ENCODE measurements around the gene PSORS1C1. TPM values are rescaled to one million over a fixed set of nuclear protein-coding genes. Genes with fewer than 3 reads are reported as not detected.
"Not testable (repeated sequence)": the region's sequence is repeated elsewhere in the genome, so short reads cannot be mapped to it uniquely, and the experiment has no call there.

The PSORS1C1 gene
- polyA plus RNA-seq, 1 experiment, result 0.94 TPM

DNA sequence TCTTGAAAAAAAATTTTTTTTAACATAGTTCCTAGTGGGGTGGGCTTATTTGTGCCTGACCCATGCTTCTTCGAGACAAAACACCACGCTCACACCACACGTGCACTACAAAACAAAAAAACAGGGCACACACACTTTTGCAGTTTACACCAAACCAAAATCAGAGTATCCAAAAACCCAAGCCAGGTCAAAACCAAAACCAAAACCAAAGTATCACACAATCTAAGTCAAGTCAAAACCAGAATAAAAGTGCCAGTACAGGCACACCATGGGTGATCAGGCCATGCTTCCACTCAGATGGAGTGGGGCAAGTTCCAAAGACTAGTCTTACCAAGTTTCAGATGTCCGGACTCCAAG is 71.1 kb downstream of the PSORS1C1 start:
- H3K4me3 ChIP-seq (ENCODE audit: low read depth, low read length); CTCF ChIA-PET; H3K27me3 ChIP-seq (ENCODE audit: control insufficient read depth, insufficient read depth, low read length); H3K9me3 ChIP-seq (ENCODE audit: control insufficient read depth, insufficient read depth, low read length); H3K27ac ChIP-seq (ENCODE audit: low read depth, low read length); DNase-seq (ENCODE audit: low read depth, low spot score); POLR2A ChIA-PET: not testable (repeated sequence)

DNA sequence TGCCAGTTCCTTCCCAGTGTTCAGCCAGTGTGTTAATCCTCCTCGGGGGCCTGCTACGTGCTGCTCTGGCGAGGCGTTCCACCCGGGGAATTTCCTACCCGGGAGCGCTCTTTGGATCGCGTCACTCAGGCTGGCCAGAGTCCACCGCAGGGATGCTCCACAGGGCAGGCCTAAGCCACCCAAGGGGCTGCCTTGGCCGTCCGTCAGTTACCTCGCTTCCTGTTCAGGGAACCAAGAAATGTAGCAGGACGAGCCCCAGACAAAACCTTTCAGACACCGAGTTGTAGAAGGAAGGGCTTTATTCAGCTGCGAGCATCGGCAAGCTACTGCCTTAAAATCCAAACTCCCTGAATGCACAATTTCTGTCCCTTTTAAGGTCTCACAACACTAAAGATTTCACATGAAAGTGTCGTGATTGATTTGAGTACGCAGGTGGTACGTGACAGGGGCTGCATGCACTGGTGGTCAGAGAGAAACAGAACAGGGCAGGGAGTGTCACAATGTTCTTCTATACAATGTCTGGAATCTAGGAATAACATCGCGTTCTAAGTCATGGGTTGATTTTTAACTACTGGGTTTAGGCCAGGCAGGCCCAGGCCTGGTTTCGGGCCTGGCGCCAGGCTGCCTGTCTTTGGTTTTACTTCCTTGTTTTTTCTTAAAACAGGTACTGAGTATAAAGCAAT is 71.6 kb downstream of the PSORS1C1 start:
- TF ChIP-seq, protein P1, sequence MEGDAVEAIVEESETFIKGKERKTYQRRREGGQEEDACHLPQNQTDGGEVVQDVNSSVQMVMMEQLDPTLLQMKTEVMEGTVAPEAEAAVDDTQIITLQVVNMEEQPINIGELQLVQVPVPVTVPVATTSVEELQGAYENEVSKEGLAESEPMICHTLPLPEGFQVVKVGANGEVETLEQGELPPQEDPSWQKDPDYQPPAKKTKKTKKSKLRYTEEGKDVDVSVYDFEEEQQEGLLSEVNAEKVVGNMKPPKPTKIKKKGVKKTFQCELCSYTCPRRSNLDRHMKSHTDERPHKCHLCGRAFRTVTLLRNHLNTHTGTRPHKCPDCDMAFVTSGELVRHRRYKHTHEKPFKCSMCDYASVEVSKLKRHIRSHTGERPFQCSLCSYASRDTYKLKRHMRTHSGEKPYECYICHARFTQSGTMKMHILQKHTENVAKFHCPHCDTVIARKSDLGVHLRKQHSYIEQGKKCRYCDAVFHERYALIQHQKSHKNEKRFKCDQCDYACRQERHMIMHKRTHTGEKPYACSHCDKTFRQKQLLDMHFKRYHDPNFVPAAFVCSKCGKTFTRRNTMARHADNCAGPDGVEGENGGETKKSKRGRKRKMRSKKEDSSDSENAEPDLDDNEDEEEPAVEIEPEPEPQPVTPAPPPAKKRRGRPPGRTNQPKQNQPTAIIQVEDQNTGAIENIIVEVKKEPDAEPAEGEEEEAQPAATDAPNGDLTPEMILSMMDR (IDR thresholded peaks at IDR 0.05; ENCODE audit: low read depth, low read length), result no peak
- Histone ChIP-seq H3K4me3 (ENCODE audit: low read depth, low read length) (no peak overlapping the region), H3K9me3 (ENCODE audit: control insufficient read depth, insufficient read depth, low read length) (peaks cover under 1% of the 10 kb centered on the region; the same call in 1 of the 2 replicates), H3K27ac (ENCODE audit: low read depth, low read length) (no peak overlapping the region), H3K27me3 (ENCODE audit: control insufficient read depth, insufficient read depth, low read length) (no peaks in the 10 kb centered on the region)
- CTCF ChIA-PET, result no interaction called here
- DNase-seq (ENCODE audit: low read depth, low spot score), result no peak
- POLR2A ChIA-PET, result no interaction called here

DNA sequence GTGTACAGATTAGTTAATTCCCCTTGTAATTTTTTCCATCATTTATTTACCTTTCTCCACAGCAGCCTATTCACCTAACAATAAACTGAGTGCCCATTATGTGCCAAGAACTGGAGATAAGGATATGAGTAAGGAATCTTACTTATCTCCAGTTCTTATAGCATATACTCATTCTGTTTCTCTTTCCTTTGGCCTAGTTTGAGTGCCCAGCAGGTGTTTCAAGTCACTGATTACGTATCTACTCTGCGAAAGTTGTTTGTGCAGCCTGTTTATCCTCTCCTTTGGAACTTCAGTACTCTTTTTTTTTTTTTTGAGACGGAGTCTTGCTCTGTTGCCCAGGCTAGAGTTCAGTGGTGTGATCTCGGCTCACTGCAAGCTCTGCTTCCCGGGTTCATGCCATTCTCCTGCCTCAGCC is 73.2 kb downstream of the PSORS1C1 start:
- no peaks in the 10 kb centered on the region for H3K9me3 ChIP-seq (ENCODE audit: control insufficient read depth, insufficient read depth, low read length)
- H3K4me3 ChIP-seq (ENCODE audit: low read depth, low read length), result no peak overlapping the region
- ChIA-PET CTCF (interaction anchor here (1.0 kb wide), 1 partner anchor 13 kb away, joined by 3 read pairs; no protein-coding TSS in a partner anchor), POLR2A (interaction anchor here (0.7 kb wide), 1 partner anchor 344 kb away, joined by 3 read pairs; no protein-coding TSS in a partner anchor)
- no peak overlapping the region for H3K27ac ChIP-seq (ENCODE audit: low read depth, low read length)
- DNase-seq (ENCODE audit: low read depth, low spot score), result no peak
- TF ChIP-seq, protein P1 (IDR thresholded peaks at IDR 0.05; ENCODE audit: low read depth, low read length), result no peak
- no peaks in the 10 kb centered on the region for H3K27me3 ChIP-seq (ENCODE audit: control insufficient read depth, insufficient read depth, low read length)

DNA sequence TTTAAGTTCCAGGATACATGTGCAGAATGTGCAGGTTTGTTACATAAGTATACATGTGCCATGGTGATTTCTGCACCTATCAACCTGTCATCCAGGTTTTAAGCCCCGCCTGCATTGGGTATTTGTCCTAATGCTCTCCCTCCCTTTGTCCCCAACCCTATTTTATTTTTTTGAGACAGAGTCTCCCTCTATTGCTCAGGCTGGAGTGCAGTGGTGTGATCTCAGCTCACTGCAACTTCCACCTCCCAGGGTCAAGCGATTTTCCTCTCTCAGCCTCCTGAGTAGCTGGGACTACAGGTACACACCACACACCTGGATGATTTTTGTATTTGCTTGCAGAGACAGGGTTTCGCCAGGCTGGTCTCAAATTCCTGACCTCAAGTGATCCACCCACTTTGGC is 74.6 kb downstream of the PSORS1C1 start:
- H3K27me3 ChIP-seq (ENCODE audit: control insufficient read depth, insufficient read depth, low read length); CTCF ChIA-PET; H3K27ac ChIP-seq (ENCODE audit: low read depth, low read length); DNase-seq (ENCODE audit: low read depth, low spot score); H3K4me3 ChIP-seq (ENCODE audit: low read depth, low read length); POLR2A ChIA-PET; H3K9me3 ChIP-seq (ENCODE audit: control insufficient read depth, insufficient read depth, low read length): not testable (repeated sequence)

Small RNA genes lying within 50 kb of the gene (small RNA-seq; reads per million reads assigned to genes)
- not detected for gene POLR2LP1 (ENCODE audit: insufficient read length, low read depth)
- not detected for gene RNU6-1133P (ENCODE audit: insufficient read length, low read depth)

Other genes starting within 250 kb of the PSORS1C1 start
- gene DDR1, start 230.3 kb upstream of the PSORS1C1 start, polyA plus RNA-seq (2011; rRNA removed), result 9.9 and 13.3 TPM in 2 replicates
- 31.9 and 33.0 TPM in 2 replicates for gene GTF2H4, start 206.6 kb upstream of the PSORS1C1 start, polyA plus RNA-seq (2011; rRNA removed)
- 10.3 and 12.2 TPM in 2 replicates for gene VARS2, start 200.6 kb upstream of the PSORS1C1 start, polyA plus RNA-seq (2011; rRNA removed)
- gene SFTA2, start 182.6 kb upstream of the PSORS1C1 start, polyA plus RNA-seq (2011; rRNA removed), result not detected in 2 replicates
- gene MUCL3, start 173.8 kb upstream of the PSORS1C1 start, polyA plus RNA-seq (2011; rRNA removed), result not detected in 2 replicates
- gene MUC21, start 131.1 kb upstream of the PSORS1C1 start, polyA plus RNA-seq (2011; rRNA removed), result not detected in 2 replicates
- gene MUC22, start 104.3 kb upstream of the PSORS1C1 start, polyA plus RNA-seq (2011; rRNA removed), result not detected in 2 replicates
- gene C6orf15, start 2.2 kb upstream of the PSORS1C1 start, polyA plus RNA-seq (2011; rRNA removed), result not detected in 2 replicates
- gene CDSN, start 5.6 kb downstream of the PSORS1C1 start, polyA plus RNA-seq (2011; rRNA removed), result not detected in 2 replicates
- gene PSORS1C2, start 24.3 kb downstream of the PSORS1C1 start, polyA plus RNA-seq (2011; rRNA removed), result not detected in 2 replicates
- gene CCHCR1, start 43.0 kb downstream of the PSORS1C1 start, polyA plus RNA-seq (2011; rRNA removed), result 10.4 TPM in 2 replicates
- gene TCF19, start 43.8 kb downstream of the PSORS1C1 start, polyA plus RNA-seq (2011; rRNA removed), result 3.4 and 4.2 TPM in 2 replicates
- not detected in 2 replicates for gene POU5F1, start 55.9 kb downstream of the PSORS1C1 start, polyA plus RNA-seq (2011; rRNA removed)
- 245 and 346 TPM in 2 replicates for gene HLA-C, start 157.3 kb downstream of the PSORS1C1 start, polyA plus RNA-seq (2011; rRNA removed)
- 418 and 513 TPM in 2 replicates for gene HLA-B, start 242.4 kb downstream of the PSORS1C1 start, polyA plus RNA-seq (2011; rRNA removed)

Measured in AG04450 (cell line).